ENCODE measurements around the gene CA5B.
"Not testable (repeated sequence)": the region's sequence is repeated elsewhere in the genome, so short reads cannot be mapped to it uniquely, and the experiment has no call there.

CA5B gene

GRCh38 chrX:15816886-15817285 is 78.8 kb downstream of the CA5B start:
- peak; percentile 9 for DNase-seq (ENCODE audit: low read depth)
- H3K4me3 ChIP-seq (ENCODE audit: low read length): no peak overlapping the region
- TF ChIP-seq CTCF (conservative IDR thresholded peaks at IDR 0.05; ENCODE audit: low read length): no peak

- no peak for DNase-seq (ENCODE audit: low read depth)
- H3K4me3 ChIP-seq (ENCODE audit: low read length): no peak overlapping the region
- no peak for TF ChIP-seq CTCF (conservative IDR thresholded peaks at IDR 0.05; ENCODE audit: low read length)
Observed at GRCh38 chrX:15820106-15821073, 82.3 kb downstream of the CA5B start.

GRCh38 chrX:15822922-15823321 is 84.9 kb downstream of the CA5B start:
- no peak for DNase-seq (ENCODE audit: low read depth)
- H3K4me3 ChIP-seq (ENCODE audit: low read length): no peak overlapping the region
- no peak for TF ChIP-seq CTCF (conservative IDR thresholded peaks at IDR 0.05; ENCODE audit: low read length)

- TF ChIP-seq CTCF (conservative IDR thresholded peaks at IDR 0.05; ENCODE audit: low read length): no peak
- no peak for DNase-seq (ENCODE audit: low read depth)
- H3K4me3 ChIP-seq (ENCODE audit: low read length): no peak overlapping the region
Observed at GRCh38 chrX:15825936-15826335, 87.9 kb downstream of the CA5B start.

GRCh38 chrX:15829217-15829616 is 91.1 kb downstream of the CA5B start:
- no peak for DNase-seq (ENCODE audit: low read depth)
- H3K4me3 ChIP-seq (ENCODE audit: low read length): no peak overlapping the region
- TF ChIP-seq CTCF (conservative IDR thresholded peaks at IDR 0.05; ENCODE audit: low read length): no peak

GRCh38 chrX:15831347-15831746 is 93.3 kb downstream of the CA5B start:
- H3K4me3 ChIP-seq (ENCODE audit: low read length); DNase-seq (ENCODE audit: low read depth): not testable (repeated sequence)

- TF ChIP-seq CTCF (conservative IDR thresholded peaks at IDR 0.05; ENCODE audit: low read length): no peak
- no peak overlapping the region for H3K4me3 ChIP-seq (ENCODE audit: low read length)
- no peak for DNase-seq (ENCODE audit: low read depth)
Observed at GRCh38 chrX:15834053-15834452, 96.0 kb downstream of the CA5B start.

All from AG10803 (cell line).